WERI-Rb-1 (cell line): Measurements from ENCODE around the gene ZAP70.
A peak's percentile ranks its signal among the peaks of the same experiment; 100 is the strongest.

ENCODE experiments used
- DNase-seq: peaks from one replicate; pipeline ENCODE4 v3.0.0-alpha.2; 2020
- H3K27ac ChIP-seq: fragments of 250-450 bp; sonication (Bioruptor Pico); 2 replicates; pipeline ENCODE4 v1.5.1; 2020; ENCODE audit warnings: mild to moderate bottlenecking, moderate library complexity
- H3K27me3 ChIP-seq: fragments of 250-450 bp; sonication (Bioruptor Pico); 2 replicates; pipeline ENCODE4 v1.5.1; 2021; ENCODE audit warnings: mild to moderate bottlenecking, low read depth, moderate library complexity; ENCODE audit not compliant: insufficient read depth, severe bottlenecking
- H3K36me3 ChIP-seq: fragments of 250-450 bp; sonication (Bioruptor Pico); 2 replicates; pipeline ENCODE4 v1.5.1; 2020; ENCODE audit warnings: mild to moderate bottlenecking, moderate library complexity
- H3K4me3 ChIP-seq: 2 replicates; pipeline ENCODE4 v1.5.1; 2011; ENCODE audit warnings: low read depth, mild to moderate bottlenecking, control low read depth, low read length
- H3K9me3 ChIP-seq: fragments of 250-450 bp; sonication (Bioruptor Pico); 2 replicates; pipeline ENCODE4 v1.5.1; 2021; ENCODE audit warnings: mild to moderate bottlenecking, moderate library complexity; ENCODE audit not compliant: severe bottlenecking
- CTCF ChIP-seq: IDR thresholded peaks from 2 replicates; pipeline ENCODE4 v1.5.1; 2011; ENCODE audit warnings: low read depth, mild to moderate bottlenecking, control low read depth, inconsistent platforms, low read length

ZAP70 gene

GRCh38 chr2:97740590-97741182 lies 27.3 kb downstream of the ZAP70 start:
- H3K36me3 ChIP-seq: peaks cover 5% of the 10 kb centered on the region
- H3K4me3 ChIP-seq: peak overlapping the region; percentile 63
- no peaks in the 10 kb centered on the region for H3K27me3 ChIP-seq
- peak; percentile 91 for DNase-seq
- H3K27ac ChIP-seq: peak overlapping the region; percentile 98
- TF ChIP-seq CTCF: peak; percentile 95
- H3K9me3 ChIP-seq: no peaks in the 10 kb centered on the region

GRCh38 chr2:97741251-97741650 lies 27.9 kb downstream of the ZAP70 start:
- H3K36me3 ChIP-seq: peaks cover 5% of the 10 kb centered on the region
- H3K27me3 ChIP-seq: no peaks in the 10 kb centered on the region
- no peak for TF ChIP-seq CTCF
- no peaks in the 10 kb centered on the region for H3K9me3 ChIP-seq
- DNase-seq: no peak
- peak overlapping the region; percentile 63 for H3K4me3 ChIP-seq
- peak overlapping the region; percentile 98 for H3K27ac ChIP-seq

- Histone ChIP-seq H3K4me3 (peak overlapping the region; percentile 63), H3K36me3 (peaks cover 5% of the 10 kb centered on the region), H3K9me3 (no peaks in the 10 kb centered on the region), H3K27me3 (no peaks in the 10 kb centered on the region), H3K27ac (peak overlapping the region; percentile 98)
- DNase-seq: no peak
- no peak for TF ChIP-seq CTCF
These were observed 28.3 kb downstream of the ZAP70 start for GRCh38 chr2:97741686-97742085.

- Histone ChIP-seq H3K4me3 (peak overlapping the region; percentile 63), H3K27ac (peak overlapping the region; percentile 98), H3K9me3 (no peaks in the 10 kb centered on the region), H3K36me3 (peaks cover 5% of the 10 kb centered on the region), H3K27me3 (no peaks in the 10 kb centered on the region)
- DNase-seq: no peak
- TF ChIP-seq CTCF: no peak
These were observed 29.0 kb downstream of the ZAP70 start for GRCh38 chr2:97742381-97742847.

GRCh38 chr2:97743913-97744312 lies 30.5 kb downstream of the ZAP70 start:
- no peak for TF ChIP-seq CTCF
- Histone ChIP-seq H3K27ac (no peak overlapping the region), H3K27me3 (no peaks in the 10 kb centered on the region), H3K36me3 (peaks cover 5% of the 10 kb centered on the region), H3K9me3 (no peaks in the 10 kb centered on the region), H3K4me3 (no peak overlapping the region)
- no peak for DNase-seq
